COLO668 (cell line): ENCODE data around the gene GTF3C2.
A peak's percentile ranks its signal among the peaks of the same experiment; 100 is the strongest.
"Not testable (repeated sequence)": the region's sequence is repeated elsewhere in the genome, so short reads cannot be mapped to it uniquely, and the experiment has no call there.

Experiments
- DNase-seq: peaks from one replicate; lab custom pipeline; 2025; ENCODE audit not compliant: unreplicated experiment; lab: John Stamatoyannopoulos, UW

Gene GTF3C2

GRCh38 chr2:27303093-27304025 lies 53.2 kb downstream of the GTF3C2 start:
- DNase-seq, result peak; percentile 24

- DNase-seq, result not testable (repeated sequence)
Measured at GRCh38 chr2:27300606-27301005, 56.0 kb downstream of the GTF3C2 start.

GRCh38 chr2:27298391-27299080 lies 58.0 kb downstream of the GTF3C2 start:
- DNase-seq, result no peak

- DNase-seq, result no peak
Measured at GRCh38 chr2:27297195-27297594, 59.4 kb downstream of the GTF3C2 start.

GRCh38 chr2:27296481-27296880 lies 60.1 kb downstream of the GTF3C2 start:
- no peak for DNase-seq

GRCh38 chr2:27294928-27295327 lies 61.6 kb downstream of the GTF3C2 start:
- no peak for DNase-seq

- DNase-seq, result no peak
Measured at GRCh38 chr2:27291865-27292264, 64.7 kb downstream of the GTF3C2 start.

GRCh38 chr2:27290549-27290948 lies 66.0 kb downstream of the GTF3C2 start:
- no peak for DNase-seq

- no peak for DNase-seq
Measured at GRCh38 chr2:27288610-27289009, 68.0 kb downstream of the GTF3C2 start.

GRCh38 chr2:27285481-27285880 lies 71.1 kb downstream of the GTF3C2 start:
- DNase-seq, result no peak

- no peak for DNase-seq
Measured at GRCh38 chr2:27284996-27285395, 71.6 kb downstream of the GTF3C2 start.

- no peak for DNase-seq
Measured at GRCh38 chr2:27282892-27283291, 73.7 kb downstream of the GTF3C2 start.

- DNase-seq, result no peak
Measured at GRCh38 chr2:27281855-27282559, 74.6 kb downstream of the GTF3C2 start, which contains the start of gene TRIM54. TSS of gene TRIM54 (plus strand) at chr2:27282429. CDS start at chr2:27282732, 303 bp downstream.

- no peak for DNase-seq
Measured at GRCh38 chr2:27281442-27281841, 75.1 kb downstream of the GTF3C2 start.

- no peak for DNase-seq
Measured at GRCh38 chr2:27280826-27281225, 75.7 kb downstream of the GTF3C2 start.

- no peak for DNase-seq
Measured at GRCh38 chr2:27278010-27278409, 78.6 kb downstream of the GTF3C2 start.
